Coronary artery (tissue), 2 donors: ENCODE data around the gene OSBPL9.
A peak's percentile ranks its signal among the peaks of the same experiment; 100 is the strongest.

ENCODE experiments used
- DNase-seq: peaks from one replicate; pipeline ENCODE4 v3.0.0-alpha.2; 2017; ENCODE audit warnings: low spot score
- H3K27ac ChIP-seq, 2 donors: fragments of 200-600 bp; sonication (generic); one replicate each; pipeline ENCODE4 v1.5.1; 2016 to 2019
- H3K4me3 ChIP-seq: fragments of 200-600 bp; sonication (generic); 2 replicates; pipeline ENCODE4 v1.5.1; 2016; ENCODE audit warnings: mild to moderate bottlenecking, moderate library complexity
- TF ChIP-seq, protein P1 (sequence below): fragments of 200-600 bp; sonication (generic); IDR thresholded peaks from one replicate; pipeline ENCODE4 v1.5.1; 2019; ENCODE audit warnings: antibody characterized with exemption

Gene OSBPL9

DNA sequence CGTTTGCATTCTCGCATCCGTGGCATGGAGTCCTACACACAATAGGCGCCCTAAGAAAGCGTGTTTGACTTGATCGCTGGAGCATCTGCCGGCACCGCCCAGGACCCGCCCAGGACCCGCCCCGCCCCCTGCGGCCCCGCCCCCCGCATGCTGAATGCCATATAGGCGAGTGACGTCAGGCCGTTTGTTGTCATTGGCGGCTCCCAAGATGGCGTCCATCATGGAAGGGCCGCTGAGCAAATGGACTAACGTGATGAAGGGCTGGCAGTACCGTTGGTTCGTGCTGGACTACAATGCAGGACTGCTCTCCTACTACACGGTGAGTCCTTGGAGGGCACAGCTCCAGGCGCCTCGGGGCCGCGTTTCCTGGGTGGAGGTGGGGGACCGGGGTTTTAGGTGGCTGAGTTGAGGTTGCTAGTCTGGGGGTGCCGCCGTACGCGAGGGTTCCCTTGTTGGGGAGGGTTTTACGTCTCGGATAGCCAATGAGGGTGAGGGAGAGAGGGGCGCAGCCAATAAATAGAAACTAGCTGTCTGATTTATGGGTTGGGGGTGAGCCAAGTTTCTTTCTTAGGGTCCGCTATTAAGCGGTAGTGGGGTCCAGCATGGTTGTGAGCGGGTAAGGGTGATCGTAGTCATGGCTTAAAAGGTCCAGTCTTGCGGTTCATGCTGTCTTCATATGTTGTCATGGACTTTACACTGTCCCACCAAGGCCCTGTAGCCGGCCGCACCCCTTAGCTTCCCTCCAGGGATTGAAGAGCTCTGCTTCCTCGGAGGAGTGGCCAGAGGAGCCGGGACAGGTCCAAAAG is at the start of gene OSBPL9:
Gene OSBPL9 (plus strand): TSS at position 190 of the 806 bp plus-strand sequence. CDS start 19 bp downstream, at position 209.
- DNase-seq = peak; percentile 95
- peak within 1 kb of the TSS; percentile 85 to 96 for H3K27ac ChIP-seq
- TF ChIP-seq, protein P1, sequence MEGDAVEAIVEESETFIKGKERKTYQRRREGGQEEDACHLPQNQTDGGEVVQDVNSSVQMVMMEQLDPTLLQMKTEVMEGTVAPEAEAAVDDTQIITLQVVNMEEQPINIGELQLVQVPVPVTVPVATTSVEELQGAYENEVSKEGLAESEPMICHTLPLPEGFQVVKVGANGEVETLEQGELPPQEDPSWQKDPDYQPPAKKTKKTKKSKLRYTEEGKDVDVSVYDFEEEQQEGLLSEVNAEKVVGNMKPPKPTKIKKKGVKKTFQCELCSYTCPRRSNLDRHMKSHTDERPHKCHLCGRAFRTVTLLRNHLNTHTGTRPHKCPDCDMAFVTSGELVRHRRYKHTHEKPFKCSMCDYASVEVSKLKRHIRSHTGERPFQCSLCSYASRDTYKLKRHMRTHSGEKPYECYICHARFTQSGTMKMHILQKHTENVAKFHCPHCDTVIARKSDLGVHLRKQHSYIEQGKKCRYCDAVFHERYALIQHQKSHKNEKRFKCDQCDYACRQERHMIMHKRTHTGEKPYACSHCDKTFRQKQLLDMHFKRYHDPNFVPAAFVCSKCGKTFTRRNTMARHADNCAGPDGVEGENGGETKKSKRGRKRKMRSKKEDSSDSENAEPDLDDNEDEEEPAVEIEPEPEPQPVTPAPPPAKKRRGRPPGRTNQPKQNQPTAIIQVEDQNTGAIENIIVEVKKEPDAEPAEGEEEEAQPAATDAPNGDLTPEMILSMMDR = no peak
- peak within 1 kb of the TSS; percentile 86 for H3K4me3 ChIP-seq

- no peak overlapping the region for H3K4me3 ChIP-seq
- TF ChIP-seq, protein P1 = no peak
- no peak for DNase-seq
- H3K27ac ChIP-seq = peak overlapping the region in 1 of 2 donors; percentile 35
Observed at GRCh38 chr1:51567653-51568052, 49.2 kb upstream of the OSBPL9 start.

GRCh38 chr1:51568231-51568935 is 48.5 kb upstream of the OSBPL9 start:
- DNase-seq = no peak
- TF ChIP-seq, protein P1 = no peak
- peak overlapping the region in 1 of 2 donors; percentile 35 for H3K27ac ChIP-seq

GRCh38 chr1:51569284-51570062 is 47.4 kb upstream of the OSBPL9 start:
- no peak for DNase-seq
- TF ChIP-seq, protein P1 = no peak
- Histone ChIP-seq H3K27ac (peak overlapping the region in 1 of 2 donors; percentile 39), H3K4me3 (no peak overlapping the region)

More at GRCh38 chr1:51568231-51568935, 48.5 kb upstream of the OSBPL9 start:
- H3K4me3 ChIP-seq = no peak overlapping the region

DNA sequence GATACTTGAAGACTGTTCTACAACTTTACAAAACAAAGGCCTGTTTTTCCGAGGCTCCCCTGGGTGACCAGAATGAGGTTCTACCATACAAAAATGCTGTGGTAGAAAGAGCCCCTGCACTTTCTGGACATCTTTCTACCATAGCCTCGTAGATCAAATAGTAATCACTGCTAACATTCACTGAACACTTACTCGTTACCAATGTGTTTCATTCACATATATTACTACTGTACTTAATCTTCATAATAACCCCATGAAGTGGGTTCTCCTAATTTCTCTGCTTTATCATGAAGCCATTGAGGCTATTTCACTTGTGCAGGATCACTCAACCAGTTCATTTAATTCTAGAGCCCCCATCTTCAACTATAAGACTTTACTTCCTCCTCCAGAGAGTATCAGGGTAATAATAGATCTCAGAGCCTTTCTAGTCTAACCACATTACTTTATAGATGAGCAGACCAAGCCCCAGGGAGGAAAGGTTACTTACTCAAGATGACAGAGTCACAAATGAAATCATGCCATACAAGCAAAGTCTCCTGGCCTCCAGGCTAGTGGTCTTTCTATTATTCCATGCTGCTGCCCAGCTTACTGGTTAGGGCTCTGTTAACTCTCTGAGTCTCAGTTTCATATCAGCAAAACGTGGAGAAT is 46.7 kb upstream of the OSBPL9 start:
- Histone ChIP-seq H3K4me3 (no peak overlapping the region), H3K27ac (no peak overlapping the region)
- TF ChIP-seq, protein P1 = no peak
- DNase-seq = no peak

GRCh38 chr1:51572365-51572764 is 44.5 kb upstream of the OSBPL9 start:
- no peak for DNase-seq
- H3K27ac ChIP-seq = no peak overlapping the region
- TF ChIP-seq, protein P1 = no peak
- H3K4me3 ChIP-seq = no peak overlapping the region
